Effector memory CD4-positive, alpha-beta T cell (primary cell): ENCODE measurements around the gene CEP41.

ENCODE experiments used
- DNase-seq, 3 donors: peaks; one replicate each; pipeline ENCODE4 v3.0.0-alpha.2; 2020
- H3K27ac ChIP-seq: 2 replicates; pipeline ENCODE4 v1.7.0; 2013; ENCODE audit warnings: mild to moderate bottlenecking, low read length, moderate library complexity; ENCODE audit not compliant: insufficient read depth, poor library complexity, severe bottlenecking
- H3K27me3 ChIP-seq: replicated peaks from 2 replicates; pipeline ENCODE4 v1.7.0; 2013; ENCODE audit warnings: mild to moderate bottlenecking, low read length; ENCODE audit not compliant: insufficient read depth, control insufficient read depth, poor library complexity, severe bottlenecking
- H3K36me3 ChIP-seq: 2 replicates; pipeline ENCODE4 v1.7.0; 2013; ENCODE audit warnings: mild to moderate bottlenecking, low read length, moderate library complexity; ENCODE audit not compliant: control insufficient read depth, insufficient read depth
- H3K4me1 ChIP-seq: 2 replicates; pipeline ENCODE4 v1.7.0; 2013; ENCODE audit warnings: low read length, mild to moderate bottlenecking; ENCODE audit not compliant: control insufficient read depth, insufficient read depth, poor library complexity, severe bottlenecking
- H3K4me3 ChIP-seq: 2 replicates; pipeline ENCODE4 v1.7.0; 2013; ENCODE audit warnings: low read length, low read depth, mild to moderate bottlenecking; ENCODE audit not compliant: insufficient read depth, poor library complexity, severe bottlenecking
- H3K9me3 ChIP-seq: 2 replicates; pipeline ENCODE4 v1.7.0; 2013; ENCODE audit warnings: mild to moderate bottlenecking, low read length, moderate library complexity; ENCODE audit not compliant: control insufficient read depth

CEP41 gene

DNA sequence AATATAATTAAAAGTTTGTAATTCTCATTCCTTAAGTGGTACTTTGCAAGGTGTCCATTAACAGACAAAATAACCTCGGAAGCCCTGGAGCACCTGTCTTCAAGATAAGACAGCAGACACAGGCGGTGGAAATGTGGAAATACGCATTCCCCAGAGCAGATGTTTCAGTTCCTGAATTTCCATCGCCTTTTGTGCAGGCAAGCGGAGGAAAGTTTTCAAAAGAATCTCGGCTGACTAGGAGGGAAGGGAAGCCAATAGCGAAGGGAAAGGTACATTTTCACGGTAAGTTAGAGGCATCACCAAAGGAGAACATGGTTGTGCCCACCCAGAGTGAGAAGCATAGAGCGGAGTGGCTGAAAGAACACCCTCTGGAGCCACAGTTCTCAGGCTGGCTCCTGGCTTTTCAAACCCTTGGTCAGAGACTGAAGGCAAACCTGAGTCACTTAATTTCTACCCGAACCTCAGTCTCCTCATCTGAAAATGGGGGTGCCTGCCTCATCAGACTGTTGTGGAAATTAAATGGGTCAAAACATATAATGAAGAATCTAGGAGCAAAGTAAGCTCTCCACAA is 46.9 kb downstream of the CEP41 start:
- Histone ChIP-seq H3K36me3 (no peaks in the 10 kb centered on the region), H3K4me3 (no peak overlapping the region), H3K9me3 (no peaks in the 10 kb centered on the region), H3K4me1 (peaks cover 8% of the 10 kb centered on the region), H3K27ac (no peak overlapping the region), H3K27me3 (no peaks in the 10 kb centered on the region)
- no peak for DNase-seq

DNA sequence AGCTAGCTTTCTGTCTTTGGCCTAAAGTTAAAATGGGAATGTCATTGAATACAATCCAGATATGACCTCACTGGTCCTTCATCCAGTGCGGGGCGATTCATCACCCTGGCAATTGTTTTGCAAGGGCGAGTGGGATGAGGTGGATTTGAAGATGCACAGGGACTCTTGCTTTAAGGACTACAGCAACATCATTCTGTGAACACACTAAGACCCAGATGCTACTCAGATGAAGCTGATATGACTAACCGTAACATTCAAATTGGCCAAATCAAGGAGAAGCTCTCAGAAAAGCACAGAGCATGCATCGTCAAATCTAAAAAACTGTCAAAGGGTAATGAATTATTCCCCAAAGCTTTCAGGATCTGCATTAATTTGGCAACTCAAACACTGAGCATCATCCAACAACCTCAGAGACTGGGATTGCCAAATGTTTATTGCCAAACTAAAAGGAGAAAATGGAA is 47.7 kb downstream of the CEP41 start:
- no peak for DNase-seq
- peaks cover 8% of the 10 kb centered on the region for H3K4me1 ChIP-seq
- no peak overlapping the region for H3K27ac ChIP-seq
- H3K9me3 ChIP-seq, result no peaks in the 10 kb centered on the region
- no peak overlapping the region for H3K4me3 ChIP-seq
- H3K27me3 ChIP-seq, result no peaks in the 10 kb centered on the region
- H3K36me3 ChIP-seq, result no peaks in the 10 kb centered on the region

GRCh38 chr7:130390486-130390885 is 50.3 kb downstream of the CEP41 start:
- Histone ChIP-seq H3K27me3 (no peaks in the 10 kb centered on the region), H3K4me3 (no peak overlapping the region), H3K36me3 (no peaks in the 10 kb centered on the region), H3K27ac (no peak overlapping the region), H3K4me1 (peaks cover 8% of the 10 kb centered on the region), H3K9me3 (no peaks in the 10 kb centered on the region)
- DNase-seq, result no peak

DNA sequence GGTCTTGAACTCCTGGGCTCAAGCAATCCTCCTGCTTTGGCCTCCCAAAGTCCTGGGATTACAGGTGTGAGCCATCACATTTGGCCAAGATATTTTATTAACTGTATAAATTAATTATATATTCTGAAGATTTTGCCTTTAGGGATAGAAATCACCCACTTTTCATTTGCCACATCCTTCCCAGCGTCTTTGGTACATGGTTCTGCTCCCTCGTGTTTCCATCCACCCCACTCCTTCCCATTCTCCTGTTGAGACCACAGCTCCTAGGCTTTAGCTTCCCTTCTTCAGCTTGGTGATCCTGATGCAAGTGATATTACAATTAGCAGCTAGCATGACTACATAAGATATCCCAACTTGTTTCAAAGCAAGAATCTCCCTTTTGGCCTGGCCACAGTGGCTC is 52.1 kb downstream of the CEP41 start:
- Histone ChIP-seq H3K36me3 (no peaks in the 10 kb centered on the region), H3K4me3 (no peak overlapping the region), H3K27ac (no peak overlapping the region), H3K4me1 (no peaks in the 10 kb centered on the region), H3K27me3 (no peaks in the 10 kb centered on the region), H3K9me3 (no peaks in the 10 kb centered on the region)
- no peak for DNase-seq

DNA sequence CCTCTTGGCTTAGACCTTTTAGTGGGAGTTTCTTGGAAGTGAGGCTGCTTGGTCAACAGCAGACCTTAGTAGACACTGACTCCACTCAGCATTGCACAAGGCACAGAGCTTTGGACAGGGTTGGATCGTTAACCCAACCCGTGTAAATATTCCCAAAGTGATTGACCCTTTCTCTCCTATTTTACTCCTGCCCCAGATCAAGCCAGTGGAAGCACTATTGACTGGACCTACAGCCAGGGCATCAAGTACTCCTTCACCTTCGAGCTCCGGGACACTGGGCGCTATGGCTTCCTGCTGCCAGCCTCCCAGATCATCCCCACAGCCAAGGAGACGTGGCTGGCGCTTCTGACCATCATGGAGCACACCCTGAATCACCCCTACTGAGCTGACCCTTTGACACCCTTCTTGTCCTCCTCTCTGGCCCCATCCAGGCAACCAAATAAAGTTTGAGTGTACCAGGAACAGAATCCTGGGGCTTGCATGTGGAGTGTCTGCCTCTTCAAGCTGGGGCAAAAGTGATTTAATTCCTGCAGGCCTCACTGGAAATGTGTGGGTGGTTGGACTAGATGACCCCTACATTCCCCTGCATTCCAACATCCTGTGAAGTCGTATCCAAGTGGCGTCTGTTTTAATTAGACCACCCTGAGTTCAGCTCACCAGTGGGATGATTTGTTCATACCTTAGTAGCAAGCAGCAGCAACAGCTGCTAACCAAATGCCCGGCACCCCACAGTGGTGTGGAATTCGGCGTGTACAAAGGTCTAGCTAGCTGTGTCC is 53.0 kb downstream of the CEP41 start:
- Histone ChIP-seq H3K27me3 (no peaks in the 10 kb centered on the region), H3K4me1 (no peaks in the 10 kb centered on the region), H3K4me3 (no peak overlapping the region), H3K9me3 (no peaks in the 10 kb centered on the region), H3K36me3 (no peaks in the 10 kb centered on the region), H3K27ac (no peak overlapping the region)
- DNase-seq, result no peak

DNA sequence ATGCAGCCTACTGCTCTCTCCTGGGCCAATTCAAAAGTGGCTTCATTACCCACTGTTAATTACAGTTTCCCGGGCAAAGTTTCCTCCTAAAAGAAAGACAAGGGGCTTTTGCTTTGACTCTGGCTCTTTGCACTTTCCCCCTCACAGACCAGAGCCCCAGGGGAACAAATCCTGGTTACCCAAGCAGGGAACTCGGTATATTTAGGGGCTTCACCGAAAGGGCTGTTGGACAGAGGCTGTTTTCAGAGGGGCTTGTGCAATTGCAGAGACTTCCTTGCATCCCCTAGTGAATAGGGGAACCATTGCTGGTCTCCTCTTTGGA is 53.5 kb downstream of the CEP41 start:
- DNase-seq, result no peak
- Histone ChIP-seq H3K27ac (no peak overlapping the region), H3K4me3 (no peak overlapping the region), H3K4me1 (no peaks in the 10 kb centered on the region), H3K9me3 (no peaks in the 10 kb centered on the region), H3K36me3 (no peaks in the 10 kb centered on the region), H3K27me3 (no peaks in the 10 kb centered on the region)

DNA sequence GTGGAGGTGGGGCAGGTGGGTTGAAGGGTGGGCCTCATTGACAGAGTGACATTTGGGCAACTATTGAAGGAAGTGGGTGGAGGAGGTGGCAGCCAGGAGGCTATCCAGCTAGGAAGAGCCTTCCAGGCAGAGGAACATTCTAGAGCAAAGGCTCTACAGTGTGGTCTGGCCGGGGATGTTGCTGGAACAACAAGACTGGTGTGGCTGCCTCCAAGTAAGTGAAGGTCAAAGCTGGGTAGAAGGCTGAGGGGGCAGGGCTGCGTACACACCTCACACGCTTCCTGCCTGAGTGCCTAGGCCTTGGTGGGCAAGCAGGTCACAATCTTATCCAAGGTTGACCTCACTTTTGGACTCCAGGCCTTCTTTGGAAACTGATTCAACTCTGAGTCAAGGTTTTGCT is 53.9 kb downstream of the CEP41 start:
- no peak for DNase-seq
- Histone ChIP-seq H3K4me3 (no peak overlapping the region), H3K36me3 (no peaks in the 10 kb centered on the region), H3K9me3 (no peaks in the 10 kb centered on the region), H3K27ac (no peak overlapping the region), H3K27me3 (no peaks in the 10 kb centered on the region), H3K4me1 (no peaks in the 10 kb centered on the region)

DNA sequence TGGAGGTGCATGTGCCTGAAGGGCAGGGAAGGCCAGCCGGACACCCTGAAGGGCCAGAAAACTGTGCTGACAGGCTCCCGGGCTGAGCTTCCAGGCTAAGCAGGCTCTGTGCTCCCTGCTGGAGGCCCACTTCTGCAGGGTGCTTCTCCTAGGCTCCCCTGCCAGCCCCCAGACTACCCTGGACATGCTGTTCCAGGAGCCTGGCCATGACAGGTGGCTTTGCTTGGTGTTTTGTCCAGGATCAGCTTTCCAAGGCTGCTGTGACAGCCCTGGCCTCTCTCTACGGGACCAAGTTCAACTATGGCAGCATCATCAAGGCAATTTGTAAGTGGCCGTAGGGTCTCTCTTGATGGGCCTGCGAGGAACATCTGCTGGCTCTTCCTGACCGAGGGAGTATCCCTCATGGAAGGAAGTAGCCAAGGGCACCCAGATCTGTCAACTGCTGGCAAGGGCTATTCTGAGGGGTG is 55.2 kb downstream of the CEP41 start:
- DNase-seq, result no peak
- H3K4me1 ChIP-seq, result no peaks in the 10 kb centered on the region
- no peaks in the 10 kb centered on the region for H3K9me3 ChIP-seq
- H3K4me3 ChIP-seq, result no peak overlapping the region
- no peak overlapping the region for H3K27ac ChIP-seq
- no peaks in the 10 kb centered on the region for H3K36me3 ChIP-seq
- H3K27me3 ChIP-seq, result no peaks in the 10 kb centered on the region

DNA sequence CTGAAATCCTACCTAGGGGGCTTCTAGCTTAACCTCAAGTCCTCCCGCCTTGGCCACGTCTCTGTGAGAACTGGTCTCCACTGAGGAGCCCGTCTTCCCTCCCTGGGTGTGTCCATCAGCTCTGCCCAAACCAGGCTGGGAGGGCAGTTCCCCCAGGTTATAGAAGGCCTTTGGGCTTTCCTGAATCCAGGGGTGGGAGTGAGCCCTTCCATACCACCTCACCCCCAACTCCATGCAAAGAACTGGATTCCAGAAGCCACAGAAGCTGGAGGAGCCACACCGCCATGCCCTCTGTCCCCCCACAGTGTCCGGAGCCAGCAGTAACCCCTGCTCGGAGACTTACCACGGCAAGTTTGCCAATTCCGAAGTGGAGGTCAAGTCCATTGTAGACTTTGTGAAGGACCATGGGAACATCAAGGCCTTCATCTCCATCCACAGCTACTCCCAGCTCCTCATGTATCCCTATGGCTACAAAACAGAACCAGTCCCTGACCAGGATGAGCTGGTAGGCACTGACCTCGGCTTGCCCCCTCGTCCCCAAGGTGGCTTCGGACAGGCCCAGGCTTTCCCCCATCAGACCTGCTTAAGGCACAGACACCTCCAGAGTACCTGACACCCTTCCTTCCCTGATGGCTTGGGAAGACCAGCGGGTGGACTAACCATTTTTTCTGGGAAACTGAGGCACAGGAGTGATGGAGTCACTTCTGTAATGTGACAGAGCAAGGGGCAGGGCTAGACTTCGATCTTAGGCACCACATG is 55.8 kb downstream of the CEP41 start:
- Histone ChIP-seq H3K27ac (no peak overlapping the region), H3K4me1 (no peaks in the 10 kb centered on the region), H3K27me3 (no peaks in the 10 kb centered on the region), H3K4me3 (no peak overlapping the region), H3K36me3 (no peaks in the 10 kb centered on the region), H3K9me3 (no peaks in the 10 kb centered on the region)
- DNase-seq, result no peak

DNA sequence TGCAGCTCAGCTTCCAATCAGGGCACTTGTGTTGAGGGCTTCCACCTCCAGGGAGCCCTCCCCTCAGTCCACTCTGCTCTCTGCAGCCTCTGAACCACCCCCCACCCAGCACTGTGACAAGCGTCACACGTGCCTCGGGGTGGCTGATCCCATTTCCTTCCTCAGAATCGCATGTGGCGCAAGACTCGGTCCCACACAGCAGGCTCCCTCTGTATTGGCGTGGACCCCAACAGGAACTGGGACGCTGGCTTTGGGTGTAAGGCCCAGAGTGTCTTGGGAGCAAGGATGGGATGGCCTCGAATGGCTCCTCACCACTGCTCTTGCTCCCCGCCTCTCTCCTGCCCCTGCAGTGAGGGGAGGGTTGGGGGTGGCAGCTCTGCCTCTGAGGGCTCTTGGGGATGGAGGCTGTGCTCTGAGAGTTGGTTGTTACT is 56.4 kb downstream of the CEP41 start:
- Histone ChIP-seq H3K27me3 (no peaks in the 10 kb centered on the region), H3K36me3 (no peaks in the 10 kb centered on the region), H3K9me3 (no peaks in the 10 kb centered on the region), H3K4me1 (no peaks in the 10 kb centered on the region), H3K4me3 (no peak overlapping the region), H3K27ac (no peak overlapping the region)
- DNase-seq, result no peak
